GM12801 (cell line): Measurements from ENCODE around the gene ARID1B.

Experiments
- CTCF ChIP-seq: IDR thresholded peaks from one replicate; pipeline ENCODE4 v1.5.1; 2011; ENCODE audit warnings: control low read depth; ENCODE audit not compliant: insufficient read length; ENCODE audit errors: extremely low read depth

Gene ARID1B

GRCh38 chr6:156765117-156765516 lies 12.1 kb upstream of the ARID1B start:
- no peak for TF ChIP-seq CTCF

- no peak for TF ChIP-seq CTCF
These were observed 9.3 kb upstream of the ARID1B start for GRCh38 chr6:156767603-156768467.

- no peak for TF ChIP-seq CTCF
These were observed 6.1 kb upstream of the ARID1B start for GRCh38 chr6:156771047-156771446.

GRCh38 chr6:156771761-156772160 lies 5.4 kb upstream of the ARID1B start:
- TF ChIP-seq CTCF, result no peak

GRCh38 chr6:156773476-156773875 lies 3.7 kb upstream of the ARID1B start:
- TF ChIP-seq CTCF, result no peak

GRCh38 chr6:156773935-156774852 lies 3.0 kb upstream of the ARID1B start:
- no peak for TF ChIP-seq CTCF

GRCh38 chr6:156774863-156775405 lies 2.2 kb upstream of the ARID1B start:
- no peak for TF ChIP-seq CTCF
